Stimulated activated CD8-positive, alpha-beta memory T cell treated with anti-CD3 and anti-CD28 coated beads, Interleukin-15, amount 100 ng/mL, for 24 hours (primary cell): Measurements from ENCODE around the gene SAPCD2.

Experiments
- DNase-seq: peaks from one replicate; pipeline ENCODE4 v3.0.0-alpha.2; 2020; ENCODE audit warnings: low read depth

The SAPCD2 gene

DNA sequence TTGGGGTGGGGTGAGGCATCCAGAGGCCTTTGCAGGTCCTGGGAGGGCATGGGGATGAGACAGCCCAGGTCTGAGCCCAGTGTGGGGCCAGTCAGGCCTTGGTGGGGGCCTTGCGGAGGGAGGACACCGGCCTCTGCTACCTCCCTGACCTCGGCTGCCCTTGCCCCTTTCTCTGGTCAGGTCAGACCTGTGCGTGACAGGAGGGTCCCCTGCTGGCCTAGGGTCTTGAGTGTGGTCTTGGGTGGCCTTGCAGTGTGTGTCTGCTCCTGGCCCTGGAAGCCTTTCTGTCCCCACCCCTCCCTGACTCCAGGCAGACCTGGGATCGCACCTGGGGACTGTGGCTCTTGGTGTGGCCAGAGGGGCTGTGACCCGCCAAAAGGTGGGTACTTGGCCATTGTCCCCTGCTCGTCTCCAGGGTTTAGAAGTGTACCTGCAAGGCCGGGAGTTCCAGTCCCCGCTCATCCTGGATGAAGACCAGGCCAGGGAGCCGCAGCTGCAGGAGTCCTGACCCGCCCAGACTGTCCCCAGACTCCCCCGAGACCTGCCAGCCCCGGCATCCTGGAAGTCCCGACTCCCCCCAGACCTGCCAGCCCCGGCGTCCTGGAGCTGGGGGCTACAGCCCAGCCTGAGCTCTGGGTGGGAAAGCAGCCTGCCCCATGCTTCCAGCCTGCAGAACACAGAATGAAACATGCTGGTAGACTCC is 12.0 kb upstream of the SAPCD2 start:
- DNase-seq = no peak

DNA sequence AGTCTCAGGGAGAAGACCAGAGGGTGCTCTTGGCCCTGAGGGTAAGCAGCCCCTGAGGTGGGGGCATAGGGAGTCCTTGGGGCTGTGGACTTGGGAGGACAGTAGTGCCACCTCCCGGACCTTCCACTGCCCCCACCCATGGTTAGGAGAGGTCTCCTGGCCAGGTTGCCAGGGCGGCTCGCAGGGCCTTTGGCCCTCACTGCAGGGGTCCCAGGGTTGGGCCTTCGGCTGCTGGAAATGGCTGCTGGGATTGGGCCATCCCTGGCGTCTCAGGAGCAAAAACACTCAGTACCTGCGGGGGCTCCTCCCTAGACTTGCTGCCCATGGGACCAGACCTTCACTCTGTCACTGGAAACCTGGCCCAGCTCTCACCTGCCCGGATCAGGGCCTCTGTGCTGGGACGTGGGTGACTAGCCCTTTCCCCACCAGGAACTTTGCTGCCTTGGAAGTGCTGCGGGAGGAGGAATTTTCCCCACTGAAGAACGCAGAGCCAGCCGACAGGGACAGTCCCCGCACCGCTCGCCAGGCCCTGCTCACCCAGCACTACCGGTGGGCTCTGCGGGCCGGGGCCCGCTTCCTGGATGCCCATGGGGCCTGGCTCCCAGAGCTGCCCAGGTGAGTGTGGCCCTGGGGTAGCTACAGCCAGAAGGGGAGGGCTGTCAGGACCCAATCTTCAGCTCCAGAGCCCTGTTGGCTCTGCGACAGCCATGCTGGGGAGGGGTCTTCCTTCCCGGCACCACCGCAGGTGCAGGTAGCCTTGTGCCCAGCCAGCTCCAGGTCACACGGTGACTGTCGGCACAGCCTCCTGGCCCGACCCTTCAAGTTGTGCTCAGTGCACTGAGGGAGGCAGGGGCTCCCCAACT is 10.1 kb upstream of the SAPCD2 start:
- no peak for DNase-seq

DNA sequence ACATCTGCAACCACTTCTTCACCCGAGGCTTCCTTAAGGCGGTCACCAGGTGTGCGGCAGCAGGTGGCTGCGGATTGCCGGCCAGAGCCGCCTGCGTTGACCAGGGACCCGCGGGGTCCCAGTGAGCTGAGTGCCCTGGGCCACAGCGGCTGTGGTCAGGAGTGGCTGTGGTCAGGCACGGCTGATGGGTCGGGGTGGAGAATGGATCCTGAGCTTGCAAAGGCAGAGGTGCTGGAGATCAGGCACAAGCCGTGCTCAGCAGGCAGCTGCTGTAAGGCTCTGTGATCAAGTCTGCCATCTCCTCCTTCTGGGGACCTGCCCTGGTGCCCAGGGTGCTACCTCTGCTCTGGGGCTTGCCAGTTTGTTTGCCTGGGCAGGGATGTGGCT is 9.0 kb upstream of the SAPCD2 start:
- no peak for DNase-seq

DNA sequence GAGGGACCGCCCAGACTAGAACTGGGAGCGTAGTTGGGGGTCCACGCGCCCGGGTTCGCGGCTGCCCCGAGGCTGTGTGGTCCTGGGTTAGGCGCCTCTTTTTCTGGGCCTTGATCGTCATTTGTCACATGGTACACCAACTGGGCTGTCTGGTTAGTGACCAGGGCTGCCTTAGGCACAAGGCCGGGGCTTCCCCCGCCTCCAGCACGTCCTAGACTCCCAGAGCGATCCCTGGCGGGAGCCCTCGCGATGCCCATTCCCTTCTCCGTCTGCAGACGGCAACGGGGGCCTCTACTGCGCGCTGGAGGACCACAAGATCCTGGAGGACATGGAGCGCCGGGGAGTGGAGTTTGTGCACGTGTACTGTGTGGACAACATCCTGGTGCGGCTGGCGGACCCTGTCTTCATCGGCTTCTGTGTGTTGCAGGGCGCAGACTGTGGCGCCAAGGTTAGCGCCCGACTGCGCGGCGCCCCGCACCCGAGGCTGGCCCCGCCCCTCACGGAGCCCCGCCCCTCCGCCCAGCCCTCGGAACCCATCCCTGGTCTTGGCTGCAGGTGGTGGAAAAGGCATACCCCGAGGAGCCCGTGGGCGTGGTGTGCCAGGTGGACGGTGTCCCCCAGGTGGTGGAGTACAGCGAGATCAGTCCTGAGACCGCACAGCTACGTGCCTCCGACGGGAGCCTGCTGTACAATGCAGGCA is 8.5 kb upstream of the SAPCD2 start:
- no peak for DNase-seq

DNA sequence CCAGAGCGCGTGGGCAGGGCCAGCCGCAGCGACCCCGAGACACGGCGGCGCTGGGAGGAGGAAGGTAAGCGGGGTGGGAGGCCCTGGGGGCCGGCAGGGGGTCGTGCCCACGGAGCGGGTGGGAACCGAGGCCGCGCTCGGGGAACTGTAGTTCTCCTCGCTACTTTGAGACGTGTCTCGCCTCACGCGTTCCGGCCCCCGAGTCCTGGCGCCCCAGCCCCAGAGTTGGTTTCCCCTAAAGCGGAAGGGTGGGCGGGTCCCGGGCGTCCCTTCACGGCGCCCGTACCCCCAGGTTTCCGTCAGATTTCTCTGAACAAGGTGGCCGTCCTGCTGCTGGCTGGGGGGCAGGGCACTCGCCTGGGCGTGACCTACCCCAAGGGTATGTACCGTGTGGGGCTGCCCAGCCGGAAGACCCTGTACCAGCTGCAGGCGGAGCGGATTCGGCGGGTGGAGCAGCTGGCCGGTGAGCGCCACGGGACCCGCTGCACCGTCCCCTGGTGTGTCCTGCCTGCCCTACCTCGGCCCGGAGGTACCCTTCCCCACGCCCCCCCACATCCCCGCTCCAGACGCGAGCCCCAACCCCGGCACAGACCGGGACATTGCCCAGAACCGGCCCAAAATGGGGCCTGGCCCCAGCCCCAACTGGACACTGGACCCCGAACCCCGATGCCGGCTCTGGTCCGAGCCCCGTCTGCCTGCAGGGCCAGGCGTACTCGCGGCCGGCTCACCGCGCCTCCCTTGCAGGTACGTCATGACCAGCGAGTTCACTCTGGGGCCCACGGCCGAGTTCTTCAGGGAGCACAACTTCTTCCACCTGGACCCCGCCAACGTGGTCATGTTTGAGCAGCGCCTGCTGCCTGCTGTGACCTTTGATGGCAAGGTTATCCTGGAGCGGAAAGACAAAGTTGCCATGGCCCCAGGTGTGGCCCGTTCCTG is 7.7 kb upstream of the SAPCD2 start:
- no peak for DNase-seq

DNA sequence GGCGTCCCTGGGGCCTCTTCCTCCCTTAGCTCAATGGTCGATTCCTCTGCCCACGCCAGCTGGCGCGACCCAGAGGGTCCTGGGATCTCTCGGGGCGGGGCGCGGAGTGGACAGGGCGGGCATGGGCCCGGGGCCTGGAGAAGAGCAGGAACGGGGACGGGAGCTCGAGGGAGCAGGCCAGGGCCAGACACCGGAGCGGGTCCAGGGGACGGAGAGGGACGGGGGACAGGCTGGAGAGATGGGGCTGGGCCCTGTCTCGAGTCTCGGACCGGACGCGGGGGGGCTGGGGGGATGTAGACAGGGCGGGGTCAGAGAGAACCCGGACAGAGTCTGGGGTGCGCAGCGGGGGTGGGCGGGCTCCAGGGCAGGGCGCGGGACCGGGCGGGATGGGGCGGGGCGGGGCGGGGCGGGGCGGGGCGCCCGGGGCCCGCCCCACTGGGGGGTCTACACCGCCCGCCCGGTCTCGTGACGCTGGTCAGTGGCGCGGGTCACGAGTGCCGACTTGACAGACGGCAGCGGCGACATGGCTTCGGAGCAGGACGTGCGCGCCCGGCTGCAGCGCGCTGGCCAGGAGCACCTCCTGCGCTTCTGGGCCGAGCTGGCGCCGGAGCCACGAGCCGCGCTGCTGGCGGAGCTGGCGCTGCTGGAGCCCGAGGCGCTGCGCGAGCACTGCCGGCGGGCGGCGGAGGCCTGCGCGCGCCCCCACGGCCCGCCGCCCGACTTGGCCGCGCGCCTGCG is 6.8 kb upstream of the SAPCD2 start, which contains the start of gene UAP1L1:
Gene UAP1L1, plus strand, starts transcription at position 508 of the 738 bp plus-strand sequence. Its CDS starts 16 bp downstream, at position 524.
- no peak for DNase-seq

DNA sequence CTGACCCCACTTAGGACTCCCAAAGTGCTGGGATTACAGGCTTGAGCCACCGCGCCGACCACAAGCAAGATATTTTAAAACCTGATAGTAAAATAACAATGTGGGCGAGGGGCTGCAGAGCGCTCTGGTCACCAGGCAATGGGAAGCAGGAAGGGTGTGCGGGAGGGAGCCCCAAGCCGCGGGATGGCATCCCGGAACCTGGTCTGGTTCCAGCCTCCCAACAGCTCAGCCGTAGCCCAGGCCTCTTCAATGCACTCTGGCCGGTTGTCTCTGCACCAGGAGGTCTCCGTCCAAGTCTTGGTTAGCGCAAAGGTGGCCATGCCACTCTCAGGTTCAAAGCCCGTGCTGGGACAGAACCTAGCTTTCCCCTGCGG is 6.3 kb upstream of the SAPCD2 start:
- DNase-seq = no peak

DNA sequence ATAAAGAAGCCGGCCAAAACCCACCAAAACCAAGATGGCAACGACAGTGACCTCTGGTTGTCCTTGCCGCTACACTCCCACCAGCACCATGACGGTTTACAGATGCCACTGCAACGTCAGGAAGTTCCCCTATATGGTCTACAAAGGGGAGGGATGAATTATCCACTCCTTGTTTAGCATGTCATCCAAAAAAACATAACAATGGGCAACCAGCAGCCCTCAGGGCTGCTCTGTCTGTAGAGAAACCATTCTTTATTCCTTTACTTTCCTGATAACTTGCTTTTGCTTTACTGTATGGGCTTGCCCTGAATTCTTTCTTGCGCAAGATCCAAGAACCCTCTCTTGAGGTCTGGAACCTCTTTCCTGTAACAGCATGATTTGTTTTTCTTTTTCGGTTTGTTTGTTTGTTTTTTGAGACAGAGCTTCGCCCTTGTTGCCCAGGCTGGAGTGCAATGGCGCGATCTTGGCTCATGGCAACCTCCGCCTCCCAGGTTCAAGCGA is 5.0 kb upstream of the SAPCD2 start:
- DNase-seq = no peak

DNA sequence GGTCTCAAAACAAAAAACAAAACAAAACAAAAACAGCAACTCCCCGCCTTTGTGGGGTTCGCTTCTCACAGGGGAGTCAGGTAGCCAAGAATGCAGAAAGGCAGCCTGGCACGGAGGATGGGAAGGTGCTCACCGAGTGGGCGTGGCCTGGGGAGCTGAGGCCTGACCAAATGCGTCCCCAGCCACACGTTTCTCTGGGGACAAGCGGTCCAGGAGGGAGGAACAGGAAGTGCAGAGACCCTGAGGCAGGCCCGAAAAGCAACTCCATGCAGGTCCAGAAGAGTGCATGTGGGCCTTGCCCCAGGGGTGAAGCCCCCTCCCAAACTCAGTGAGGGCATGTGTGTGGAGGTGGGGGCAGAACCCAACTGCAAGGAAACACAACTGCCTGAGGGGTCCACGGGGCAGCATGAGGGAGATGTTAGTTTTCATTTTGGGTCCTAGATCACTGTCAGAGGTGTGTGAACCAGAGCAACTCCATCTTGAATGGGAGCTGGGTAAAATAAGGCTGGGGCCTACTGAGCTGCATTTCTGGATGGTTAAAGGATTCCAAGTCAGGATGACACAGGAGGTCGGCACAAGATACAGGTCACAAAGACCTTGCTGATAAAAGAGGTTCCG is 4.4 kb upstream of the SAPCD2 start:
- DNase-seq = no peak

DNA sequence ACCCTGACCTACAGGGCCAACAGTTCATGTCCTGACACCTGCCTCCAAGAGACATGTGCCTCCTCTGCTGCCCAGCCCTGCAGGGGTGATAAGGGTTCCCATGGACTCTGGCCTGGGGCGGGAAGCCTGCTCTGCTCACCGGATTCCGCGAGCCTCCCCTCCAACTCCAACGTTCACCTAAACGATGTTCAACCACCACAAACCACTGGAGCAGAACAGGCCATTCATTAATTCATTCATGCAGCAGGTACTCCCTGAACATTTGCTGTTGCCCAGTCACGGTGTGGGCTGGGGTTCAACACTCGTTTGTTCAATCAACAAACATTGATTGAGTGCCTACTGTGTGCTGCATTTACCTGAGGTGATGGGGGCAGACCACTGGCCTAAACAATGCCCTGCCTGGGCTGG is 3.6 kb upstream of the SAPCD2 start:
- no peak for DNase-seq

DNA sequence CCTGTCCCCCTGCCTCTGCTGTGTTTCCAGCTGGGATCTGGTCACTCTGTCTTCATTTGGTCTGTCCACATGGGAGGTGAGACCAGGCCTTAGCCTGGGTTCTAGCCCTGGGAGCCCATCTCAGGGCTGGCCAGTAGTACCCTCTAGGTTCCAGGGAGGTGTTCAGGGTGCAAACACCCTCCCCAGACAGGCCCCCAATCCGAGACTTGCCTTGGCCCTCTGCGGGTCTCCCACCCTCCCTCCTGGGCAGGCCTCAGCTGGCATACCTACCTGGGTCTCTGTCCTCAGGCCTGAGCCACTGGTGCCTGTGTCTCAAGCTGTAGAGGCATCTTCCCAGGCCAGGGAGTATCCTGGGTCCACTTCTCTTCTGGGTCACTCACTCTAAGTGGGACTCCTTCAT is 925 bp upstream of the SAPCD2 start:
- DNase-seq = no peak

DNA sequence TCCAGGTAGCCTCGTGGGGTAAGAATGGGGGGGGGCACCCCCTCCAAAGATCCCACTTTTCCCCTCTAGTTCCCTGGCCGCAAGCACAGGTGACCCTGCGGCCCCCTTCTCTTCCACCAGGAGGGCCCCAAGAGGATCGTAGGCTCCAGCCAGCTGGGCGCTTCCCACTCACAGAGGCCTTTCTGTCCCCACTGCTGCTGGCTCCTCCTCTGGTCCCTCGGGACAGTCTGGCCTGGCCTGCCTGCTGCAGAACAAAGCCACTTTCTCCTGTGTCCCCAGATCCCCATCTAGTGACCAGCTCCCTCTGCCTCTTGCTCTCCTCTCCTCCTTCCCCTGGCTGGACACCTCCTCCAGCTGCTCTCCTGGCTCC is 534 bp upstream of the SAPCD2 start:
- DNase-seq = no peak

DNA sequence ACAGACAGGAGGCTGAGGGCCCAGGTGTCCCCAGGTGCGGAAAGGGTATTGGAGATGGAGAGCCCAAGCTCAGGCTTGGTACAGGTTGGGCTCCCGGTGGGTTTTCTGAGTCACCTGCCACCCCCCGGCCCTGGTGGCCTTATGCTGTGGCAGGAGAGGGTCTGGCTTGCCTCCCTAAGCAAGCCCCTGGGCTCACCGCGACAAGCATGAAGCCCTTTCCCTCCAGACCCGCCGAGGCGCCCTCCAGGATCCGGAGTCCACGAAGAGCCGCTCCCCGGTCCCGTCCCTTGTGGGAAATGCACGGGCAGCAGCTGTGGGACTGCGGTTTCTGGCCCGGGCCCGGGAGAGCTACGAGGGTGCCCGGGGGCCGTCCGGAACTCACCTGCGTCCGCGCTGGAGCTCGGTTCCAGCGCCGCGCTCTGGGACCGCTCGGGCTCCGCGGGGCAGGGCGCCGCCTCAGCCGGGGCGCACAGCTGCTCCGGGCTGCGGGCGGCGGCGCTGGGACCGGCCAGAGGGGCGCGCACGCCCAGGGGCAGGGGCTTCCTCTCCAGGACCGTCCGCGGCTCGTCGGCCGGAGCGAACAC is 757 bp downstream of the SAPCD2 start:
- DNase-seq = no peak

DNA sequence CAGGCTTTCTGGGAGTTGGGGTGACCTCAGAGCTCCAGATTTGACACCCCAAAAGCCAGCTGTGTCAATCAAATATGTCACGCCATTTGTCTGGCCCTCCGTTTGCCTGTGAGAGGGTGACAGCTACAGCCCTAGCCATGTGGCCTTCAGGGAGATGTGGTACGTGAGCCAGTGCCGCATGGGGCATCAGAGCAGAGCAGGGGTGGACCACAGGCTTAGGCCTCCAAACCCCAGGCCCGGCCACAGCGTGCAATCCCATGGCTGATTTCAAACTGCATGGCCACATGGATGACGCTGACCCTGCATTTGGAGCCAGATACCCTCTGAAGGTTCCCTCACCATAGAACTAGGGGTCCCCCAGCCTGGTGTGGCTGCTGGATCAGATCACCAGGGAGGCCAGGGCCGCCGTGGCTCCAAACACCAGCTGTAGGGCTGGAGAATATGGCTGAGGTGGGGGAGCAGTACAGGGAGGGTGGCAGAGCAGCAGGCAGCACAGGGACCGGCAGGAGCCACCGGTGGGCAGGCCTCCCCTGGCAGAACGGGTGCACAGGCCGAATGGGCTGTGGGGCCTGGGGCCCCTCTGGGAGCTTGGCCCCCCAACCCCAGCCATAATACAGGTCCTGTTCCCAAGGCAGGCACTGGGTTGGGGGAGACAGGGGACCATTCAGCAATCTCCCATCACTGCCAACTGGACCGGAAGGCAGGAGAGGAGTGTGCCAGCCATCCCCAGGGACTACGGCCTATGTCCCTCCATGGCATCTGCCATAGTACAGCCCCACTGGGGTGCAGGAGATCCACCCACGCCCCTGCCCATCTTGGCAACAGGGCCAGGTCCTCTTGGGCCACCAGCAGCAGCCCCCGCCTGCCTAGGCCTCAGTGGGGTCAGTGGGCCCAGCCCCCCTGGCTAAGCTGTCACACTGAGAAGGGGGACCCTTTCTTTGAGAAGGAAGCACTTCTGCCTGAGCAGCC is 1.5 kb downstream of the SAPCD2 start:
- DNase-seq = no peak

DNA sequence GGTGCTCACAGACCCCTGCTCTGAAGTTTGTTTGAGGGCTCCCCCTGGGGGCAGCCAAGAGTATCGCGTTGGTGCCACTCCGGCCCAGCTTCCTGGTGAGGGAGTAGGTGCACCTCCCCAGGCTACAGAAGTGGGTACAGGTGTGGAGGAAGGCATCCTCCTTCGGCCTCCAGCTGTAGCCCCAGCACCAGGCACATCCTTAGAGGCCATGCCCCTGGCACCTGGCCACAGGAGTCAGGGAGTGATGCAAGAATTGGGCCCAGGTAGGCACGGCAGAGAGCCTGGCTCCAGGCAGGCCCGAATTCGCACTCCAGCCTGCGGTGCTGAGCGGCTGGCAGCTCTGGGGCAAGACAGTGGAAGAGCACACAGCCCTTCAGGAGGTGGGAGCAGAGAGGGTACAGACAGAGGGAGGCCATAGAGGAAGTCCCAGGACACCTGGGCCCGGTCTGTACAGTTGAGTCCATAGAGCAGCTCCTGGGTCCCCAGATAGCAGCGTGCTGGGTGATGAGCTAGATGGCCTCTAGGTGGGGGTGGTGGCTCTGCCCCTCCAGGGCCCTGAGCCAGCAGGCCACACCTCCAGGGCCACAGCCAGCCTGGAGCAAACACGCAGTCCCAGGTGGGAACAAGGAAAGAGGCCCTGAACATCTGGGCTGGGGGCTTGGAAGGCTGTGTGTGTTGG is 2.4 kb downstream of the SAPCD2 start:
- DNase-seq = peak; percentile 72

DNA sequence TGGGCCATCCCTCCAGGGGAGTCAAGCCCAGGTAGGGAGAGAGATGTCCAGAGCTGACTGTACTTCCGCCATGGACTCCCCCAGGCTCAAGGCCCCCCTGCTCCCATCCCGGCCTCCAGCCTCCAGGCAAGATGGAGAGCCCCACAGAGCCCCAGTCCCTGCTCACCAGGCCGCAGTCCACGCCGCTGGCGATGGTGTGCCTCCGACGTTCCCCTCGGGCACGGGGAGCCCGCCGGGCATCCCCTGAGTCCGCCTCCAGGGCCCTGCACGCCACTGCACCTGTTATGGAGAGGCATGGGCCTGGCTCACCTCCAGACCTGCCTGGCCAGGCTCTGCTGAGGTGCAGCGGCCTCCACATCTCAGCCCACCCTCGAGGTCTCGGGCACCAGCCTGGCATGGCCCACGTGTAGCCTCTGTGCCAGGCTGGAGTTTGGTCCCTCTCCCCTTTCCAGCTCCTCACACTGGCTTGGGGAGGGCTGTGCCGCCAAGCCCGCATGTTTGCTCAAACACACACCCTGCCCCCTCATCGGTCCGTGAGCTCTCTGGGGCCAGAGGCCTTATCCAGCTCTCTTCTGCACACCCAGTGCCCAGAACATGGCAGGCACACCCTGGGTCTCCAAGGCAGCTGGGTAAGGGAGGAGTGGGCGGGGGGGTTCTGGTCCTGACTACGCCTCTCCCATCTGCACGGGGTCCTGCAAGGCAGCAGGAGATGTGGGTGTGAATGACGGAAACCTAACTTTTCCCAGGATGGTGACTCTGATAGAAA is 4.1 kb downstream of the SAPCD2 start:
- DNase-seq = no peak

DNA sequence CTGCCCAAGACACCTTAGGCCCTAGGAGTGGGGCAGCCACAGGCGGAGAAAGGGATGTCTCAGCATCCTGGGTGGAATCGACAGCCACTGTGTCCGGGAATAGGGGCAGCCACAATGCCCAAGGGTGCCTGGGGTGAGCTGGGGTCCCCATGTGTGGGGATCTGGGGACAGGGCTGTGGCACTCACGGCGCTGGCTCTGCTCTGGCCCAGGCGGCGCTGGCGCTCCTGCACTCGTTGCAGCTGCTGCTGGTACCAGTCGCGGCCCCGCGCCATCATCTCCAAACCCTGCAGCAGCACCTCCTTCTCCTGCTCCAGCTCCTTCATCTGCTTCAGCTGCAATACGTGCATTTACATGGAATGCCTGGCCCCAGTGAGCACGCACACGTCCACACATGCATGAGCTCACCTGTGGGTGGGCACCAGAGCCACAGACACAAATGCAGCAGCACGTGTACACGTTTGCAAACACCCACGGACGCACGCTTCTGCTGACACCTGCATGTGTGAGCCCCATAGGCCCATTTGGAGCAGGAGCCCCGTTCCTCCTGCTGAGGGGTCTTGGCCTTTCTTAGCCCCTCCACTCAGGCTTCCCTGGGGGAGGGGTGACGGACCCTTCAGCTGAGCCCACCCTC is 4.9 kb downstream of the SAPCD2 start:
- DNase-seq = no peak
